GM19043 (cell line): ENCODE results near the gene ISLR2.

Source experiments
- ATAC-seq: cut with Tn5 transposase; IDR thresholded peaks from one replicate; pipeline ENCODE4 v1.9.1; 2021; ENCODE audit warnings: low read depth; ENCODE audit not compliant: unreplicated experiment

ISLR2 gene

DNA sequence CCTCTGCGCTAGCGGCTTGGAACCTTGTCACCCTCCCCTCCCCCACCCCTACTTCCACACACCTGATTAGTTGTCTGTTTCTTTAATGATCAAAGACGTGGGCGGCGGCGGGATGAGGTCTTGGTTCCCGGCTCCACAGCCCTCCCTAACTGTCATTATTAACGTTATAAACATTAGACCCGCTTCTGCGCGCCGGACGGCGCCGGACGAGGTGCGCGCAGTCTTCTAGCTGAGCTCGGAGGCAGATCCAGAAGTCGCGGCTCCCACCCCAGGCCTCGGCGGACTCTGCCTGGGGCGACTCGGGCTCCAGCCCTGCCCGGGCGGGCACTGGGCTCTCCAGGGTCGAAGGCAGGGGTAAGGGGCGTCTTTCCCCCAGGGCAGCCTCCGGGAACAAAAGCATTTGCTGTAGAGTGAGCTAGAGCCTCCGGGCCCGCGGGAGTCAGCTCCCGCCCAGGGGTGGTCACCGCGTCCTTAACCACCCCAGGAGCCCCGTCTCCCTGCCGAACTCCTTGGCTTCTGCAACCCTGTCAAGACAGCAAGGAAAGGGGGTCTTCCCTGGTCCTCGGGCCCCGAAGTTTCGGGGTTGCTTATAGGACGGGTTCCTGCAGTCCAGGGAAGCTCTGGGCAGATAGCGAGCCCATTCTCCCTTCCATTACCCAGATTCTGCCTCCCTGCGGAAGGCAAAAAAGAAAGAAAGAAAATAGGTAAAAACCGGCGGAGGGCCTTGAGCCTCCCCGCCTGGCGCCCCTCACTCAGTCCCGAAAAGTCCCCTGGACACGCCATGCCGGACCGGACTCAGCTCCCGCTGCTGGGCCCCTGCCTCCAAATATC is 2.2 kb upstream of the ISLR2 start:
- no peak for ATAC-seq

DNA sequence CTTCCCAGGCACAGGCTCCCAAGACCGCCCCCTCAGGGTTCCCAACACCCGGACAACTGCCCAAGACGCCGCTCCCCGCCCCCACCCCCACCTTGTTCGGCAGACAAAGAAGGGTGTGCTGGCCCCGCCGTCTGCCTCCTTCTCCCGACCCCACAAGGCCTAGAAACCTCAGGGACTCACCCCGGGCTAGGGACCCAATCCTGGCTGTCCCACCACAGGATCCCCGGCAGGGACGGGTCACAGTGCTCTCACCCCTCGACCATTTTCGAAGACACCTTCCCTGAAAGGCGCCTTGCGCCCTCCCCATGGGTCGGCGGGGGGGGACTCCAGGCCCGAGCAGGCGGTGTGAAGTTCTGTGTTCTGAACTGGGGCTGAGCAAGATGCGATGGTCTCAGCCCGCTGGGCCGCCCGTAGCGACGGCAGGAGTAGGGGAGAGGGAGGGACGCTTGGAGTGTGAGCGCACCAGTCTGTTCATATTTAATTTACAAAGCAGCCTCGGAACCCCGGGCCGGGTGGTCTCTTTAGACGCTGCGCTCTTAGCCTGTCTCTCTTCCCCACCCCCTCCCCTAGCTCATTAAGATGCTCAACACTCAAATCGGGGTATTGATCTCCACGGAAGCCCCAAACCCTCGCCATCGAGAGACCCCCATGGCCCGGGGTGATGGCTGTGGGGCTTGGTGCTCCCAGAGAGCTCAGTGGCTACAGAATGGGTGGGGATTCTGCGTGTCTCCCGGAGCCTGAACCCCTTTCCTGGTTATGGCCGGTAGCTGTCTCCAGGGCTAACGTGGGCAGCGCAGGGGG is 1.4 kb upstream of the ISLR2 start:
- no peak for ATAC-seq

DNA sequence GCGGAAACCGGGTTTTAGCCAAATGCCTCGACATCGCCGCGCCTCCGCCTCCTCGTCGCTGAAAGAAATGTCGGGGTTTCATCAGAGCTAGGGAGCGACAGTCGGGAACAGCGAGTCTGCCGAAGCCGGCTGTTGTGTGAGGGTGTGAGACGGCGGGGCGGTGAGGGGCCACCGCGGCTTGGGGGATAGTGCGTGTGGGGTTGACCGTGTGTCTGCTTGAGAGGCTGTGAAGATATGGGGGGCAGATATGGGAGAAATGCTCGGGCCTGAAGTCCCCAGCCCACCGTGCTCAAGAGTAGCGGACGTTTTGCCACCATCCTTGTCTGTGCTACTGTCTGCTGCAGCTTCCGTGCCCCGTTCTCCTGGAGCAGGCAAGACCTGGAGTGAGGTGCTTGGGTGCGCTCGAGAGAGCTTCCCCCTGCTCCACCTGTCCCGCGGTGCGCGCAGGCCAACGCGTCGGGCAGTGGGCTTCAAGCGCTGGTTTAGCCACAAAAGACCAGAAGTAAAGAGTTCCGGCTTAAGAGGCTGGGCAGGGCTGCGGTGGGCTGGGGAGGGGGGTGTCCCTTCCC is 716 bp upstream of the ISLR2 start:
- ATAC-seq, result no peak

DNA sequence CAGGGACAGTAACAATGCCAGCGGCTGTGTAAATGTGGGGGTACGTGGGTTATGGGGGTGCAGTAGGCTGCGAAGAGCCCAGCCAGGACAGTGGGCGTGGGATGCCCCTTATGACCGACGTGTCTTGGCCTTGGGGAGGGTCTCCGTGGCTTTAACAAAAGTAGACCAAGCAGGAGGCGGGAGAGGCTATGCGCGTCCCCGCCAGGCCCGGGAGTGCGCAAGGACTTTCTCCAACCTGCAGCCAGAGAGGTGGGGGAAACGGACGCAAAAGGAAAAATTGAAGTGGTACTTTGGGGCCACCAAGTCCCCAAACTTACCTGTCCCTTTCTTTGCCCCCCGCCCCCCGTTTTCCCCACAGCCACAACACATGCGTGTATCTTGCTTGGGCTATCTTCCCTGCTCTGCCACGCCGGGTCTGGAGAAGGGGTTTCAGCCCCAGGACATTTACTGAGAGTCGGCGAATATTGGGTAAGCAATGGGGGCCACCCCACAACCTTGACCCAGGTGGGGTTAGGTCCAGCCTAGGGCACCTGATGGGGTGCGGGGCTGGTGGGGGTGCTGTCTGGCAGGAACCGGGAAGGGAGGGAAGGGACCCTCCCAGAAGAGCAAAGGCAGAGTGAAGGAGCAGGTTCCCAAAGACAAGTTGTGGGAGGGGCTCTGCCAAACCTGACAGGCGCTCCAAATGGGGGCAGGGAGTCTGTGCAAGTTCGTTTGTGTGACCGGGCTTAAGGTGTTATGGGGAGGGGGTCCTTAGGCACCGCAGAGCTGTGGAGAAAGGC is 652 bp downstream of the ISLR2 start:
- no peak for ATAC-seq

DNA sequence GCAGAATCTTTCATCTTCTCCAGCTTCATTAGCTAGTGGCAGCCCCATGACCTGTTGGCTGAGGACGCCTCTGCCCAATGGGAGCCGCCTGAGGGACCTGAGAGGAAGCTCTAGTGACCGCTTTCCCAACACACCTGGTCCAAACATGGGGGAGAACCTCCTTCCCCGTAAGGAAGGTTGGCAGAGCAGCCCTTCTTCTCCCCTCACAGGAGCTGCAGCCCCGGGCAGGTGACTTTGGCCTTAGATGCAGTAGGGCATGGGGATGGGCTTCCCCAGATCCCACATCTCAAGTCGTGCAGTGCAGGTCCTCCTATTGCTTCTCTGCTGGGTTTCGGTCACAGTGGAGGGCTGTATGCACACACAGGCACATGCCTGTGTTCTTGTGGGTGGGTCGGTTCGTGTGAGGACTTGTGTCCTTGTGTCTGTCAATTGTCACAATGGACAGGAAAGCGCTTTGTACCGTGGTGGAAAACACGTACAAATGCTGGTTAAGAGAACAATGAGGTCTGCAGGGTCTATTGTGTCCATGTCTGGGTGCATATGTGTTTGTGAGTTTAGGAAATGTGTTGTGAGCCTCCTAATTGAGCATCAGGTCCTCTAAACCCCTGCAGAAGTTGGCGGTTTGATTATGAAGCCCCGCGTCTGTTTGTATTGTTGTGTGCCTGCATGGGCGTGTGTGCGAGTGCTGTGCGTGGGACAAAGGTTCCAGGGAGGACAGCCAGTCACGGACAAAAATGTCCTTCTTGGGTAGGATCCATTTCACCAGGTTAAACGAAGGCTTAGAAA is 1.4 kb downstream of the ISLR2 start:
- no peak for ATAC-seq

DNA sequence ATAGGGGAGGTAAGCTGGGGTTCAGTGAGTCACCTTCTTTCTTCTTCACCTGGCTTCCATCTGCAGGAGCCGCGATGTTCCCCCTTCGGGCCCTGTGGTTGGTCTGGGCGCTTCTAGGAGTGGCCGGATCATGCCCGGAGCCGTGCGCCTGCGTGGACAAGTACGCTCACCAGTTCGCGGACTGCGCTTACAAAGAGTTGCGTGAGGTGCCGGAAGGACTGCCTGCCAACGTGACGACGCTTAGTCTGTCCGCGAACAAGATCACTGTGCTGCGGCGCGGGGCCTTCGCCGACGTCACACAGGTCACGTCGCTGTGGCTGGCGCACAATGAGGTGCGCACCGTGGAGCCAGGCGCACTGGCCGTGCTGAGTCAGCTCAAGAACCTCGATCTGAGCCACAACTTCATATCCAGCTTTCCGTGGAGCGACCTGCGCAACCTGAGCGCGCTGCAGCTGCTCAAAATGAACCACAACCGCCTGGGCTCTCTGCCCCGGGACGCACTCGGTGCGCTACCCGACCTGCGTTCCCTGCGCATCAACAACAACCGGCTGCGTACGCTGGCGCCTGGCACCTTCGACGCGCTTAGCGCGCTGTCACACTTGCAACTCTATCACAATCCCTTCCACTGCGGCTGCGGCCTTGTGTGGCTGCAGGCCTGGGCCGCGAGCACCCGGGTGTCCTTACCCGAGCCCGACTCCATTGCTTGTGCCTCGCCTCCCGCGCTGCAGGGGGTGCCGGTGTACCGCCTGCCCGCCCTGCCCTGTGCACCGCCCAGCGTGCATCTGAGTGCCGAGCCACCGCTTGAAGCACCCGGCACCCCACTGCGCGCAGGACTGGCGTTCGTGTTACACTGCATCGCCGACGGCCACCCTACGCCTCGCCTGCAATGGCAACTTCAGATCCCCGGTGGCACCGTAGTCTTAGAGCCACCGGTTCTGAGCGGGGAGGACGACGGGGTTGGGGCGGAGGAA is 2.6 kb downstream of the ISLR2 start:
- no peak for ATAC-seq

DNA sequence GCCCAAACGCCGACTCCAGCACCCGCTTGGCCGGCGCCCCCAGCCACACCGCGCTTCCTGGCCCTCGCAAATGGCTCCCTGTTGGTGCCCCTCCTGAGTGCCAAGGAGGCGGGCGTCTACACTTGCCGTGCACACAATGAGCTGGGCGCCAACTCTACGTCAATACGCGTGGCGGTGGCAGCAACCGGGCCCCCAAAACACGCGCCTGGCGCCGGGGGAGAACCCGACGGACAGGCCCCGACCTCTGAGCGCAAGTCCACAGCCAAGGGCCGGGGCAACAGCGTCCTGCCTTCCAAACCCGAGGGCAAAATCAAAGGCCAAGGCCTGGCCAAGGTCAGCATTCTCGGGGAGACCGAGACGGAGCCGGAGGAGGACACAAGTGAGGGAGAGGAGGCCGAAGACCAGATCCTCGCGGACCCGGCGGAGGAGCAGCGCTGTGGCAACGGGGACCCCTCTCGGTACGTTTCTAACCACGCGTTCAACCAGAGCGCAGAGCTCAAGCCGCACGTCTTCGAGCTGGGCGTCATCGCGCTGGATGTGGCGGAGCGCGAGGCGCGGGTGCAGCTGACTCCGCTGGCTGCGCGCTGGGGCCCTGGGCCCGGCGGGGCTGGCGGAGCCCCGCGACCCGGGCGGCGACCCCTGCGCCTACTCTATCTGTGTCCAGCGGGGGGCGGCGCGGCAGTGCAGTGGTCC is 3.5 kb downstream of the ISLR2 start:
- ATAC-seq, result no peak

DNA sequence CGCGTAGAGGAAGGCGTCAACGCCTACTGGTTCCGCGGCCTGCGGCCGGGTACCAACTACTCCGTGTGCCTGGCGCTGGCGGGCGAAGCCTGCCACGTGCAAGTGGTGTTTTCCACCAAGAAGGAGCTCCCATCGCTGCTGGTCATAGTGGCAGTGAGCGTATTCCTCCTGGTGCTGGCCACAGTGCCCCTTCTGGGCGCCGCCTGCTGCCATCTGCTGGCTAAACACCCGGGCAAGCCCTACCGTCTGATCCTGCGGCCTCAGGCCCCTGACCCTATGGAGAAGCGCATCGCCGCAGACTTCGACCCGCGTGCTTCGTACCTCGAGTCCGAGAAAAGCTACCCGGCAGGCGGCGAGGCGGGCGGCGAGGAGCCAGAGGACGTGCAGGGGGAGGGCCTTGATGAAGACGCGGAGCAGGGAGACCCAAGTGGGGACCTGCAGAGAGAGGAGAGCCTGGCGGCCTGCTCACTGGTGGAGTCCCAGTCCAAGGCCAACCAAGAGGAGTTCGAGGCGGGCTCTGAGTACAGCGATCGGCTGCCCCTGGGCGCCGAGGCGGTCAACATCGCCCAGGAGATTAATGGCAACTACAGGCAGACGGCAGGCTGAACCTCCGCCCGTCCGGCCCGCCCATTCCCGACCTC is 4.1 kb downstream of the ISLR2 start:
- ATAC-seq, result no peak

DNA sequence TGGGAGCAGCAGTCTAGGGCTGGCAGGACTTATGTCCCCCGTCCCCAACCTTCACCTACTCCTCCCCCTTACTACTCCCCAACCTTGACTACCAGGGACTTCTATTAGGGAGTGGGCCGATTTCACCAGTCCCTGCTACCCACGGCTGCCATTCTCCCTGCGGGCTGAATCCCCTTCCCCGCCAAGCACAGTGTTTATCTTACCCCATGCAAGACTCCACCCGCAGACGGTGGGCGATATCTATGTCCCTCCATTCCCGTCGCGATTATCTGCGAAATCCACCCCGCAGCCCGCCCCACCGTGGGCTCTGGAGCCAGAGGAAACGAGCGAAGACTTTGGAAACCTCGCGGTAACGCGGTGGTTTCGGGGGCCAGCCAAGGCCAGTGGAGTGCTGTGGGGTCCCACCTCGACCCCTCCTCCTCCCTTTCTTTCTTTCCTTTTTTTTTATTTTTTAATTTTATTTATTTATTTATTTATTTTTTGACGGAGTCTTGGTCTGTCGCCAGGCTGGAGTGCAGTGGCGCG is 4.7 kb downstream of the ISLR2 start:
- no peak for ATAC-seq

DNA sequence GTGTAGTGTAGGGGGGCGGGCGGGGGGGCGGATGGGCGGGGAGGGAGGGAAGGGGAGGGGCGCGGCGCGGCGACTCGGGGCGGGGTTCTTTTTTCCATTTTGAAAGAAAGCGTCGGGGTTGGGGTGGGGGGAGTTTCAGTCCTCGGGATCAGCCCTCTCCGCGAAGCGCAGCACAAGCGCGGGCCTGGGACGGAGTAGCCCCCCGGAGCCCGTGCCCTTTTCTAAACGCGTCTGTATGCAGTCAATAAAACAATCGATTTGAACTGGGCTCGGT is 6.1 kb downstream of the ISLR2 start:
- ATAC-seq, result no peak

DNA sequence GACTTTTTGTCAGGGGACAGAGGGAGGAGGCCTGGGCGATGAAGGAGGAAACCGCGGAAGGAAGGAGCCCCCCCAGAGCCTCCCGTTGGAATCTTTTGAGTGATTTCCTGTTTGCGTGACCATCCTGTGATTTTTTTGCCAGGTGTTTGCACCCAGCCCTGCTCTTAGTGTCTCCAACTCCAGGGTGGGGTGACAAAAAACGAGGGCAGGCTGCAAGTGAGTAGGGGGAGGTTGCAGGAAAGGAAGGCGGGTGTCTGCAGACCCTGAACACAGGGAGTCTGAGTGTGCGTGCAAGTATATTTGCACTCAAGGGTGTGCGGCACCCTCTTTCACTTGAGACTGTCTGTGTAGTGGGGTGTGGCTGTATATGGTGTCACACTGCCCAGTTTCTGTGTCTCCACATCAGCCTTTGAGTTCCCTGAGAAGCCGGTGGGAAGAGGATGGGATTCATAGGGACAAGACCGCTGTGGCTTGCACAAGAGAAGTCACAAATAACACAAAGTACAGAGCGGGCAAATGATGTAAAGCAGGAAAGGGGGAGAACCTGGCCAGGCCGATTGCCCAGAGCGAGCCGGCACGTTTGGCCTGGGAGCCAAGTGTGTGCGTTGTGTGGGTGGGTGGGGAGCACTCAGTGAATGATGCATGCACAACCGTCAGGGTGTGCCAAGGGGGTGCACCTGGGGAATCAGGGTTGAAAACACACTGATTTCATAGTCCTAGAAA is 6.6 kb downstream of the ISLR2 start:
- ATAC-seq, result no peak

DNA sequence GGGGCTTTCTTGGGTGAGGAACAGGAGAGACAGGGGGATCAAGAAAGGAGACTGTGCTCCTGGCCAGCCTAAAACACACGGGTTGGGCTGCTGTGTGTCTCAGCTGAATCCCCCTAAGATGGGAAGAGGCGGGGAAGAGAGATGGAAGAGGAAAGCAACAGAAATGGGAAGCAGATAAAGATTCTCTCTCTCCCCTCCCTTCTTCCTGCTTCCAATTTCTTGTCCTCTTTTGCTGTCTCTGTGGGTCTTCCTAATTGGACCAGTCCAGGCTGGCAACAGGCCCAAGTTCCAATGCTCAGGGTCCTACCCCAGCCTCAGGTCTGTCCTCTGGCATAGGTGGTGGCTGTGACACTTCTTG is 7.1 kb downstream of the ISLR2 start:
- no peak for ATAC-seq

DNA sequence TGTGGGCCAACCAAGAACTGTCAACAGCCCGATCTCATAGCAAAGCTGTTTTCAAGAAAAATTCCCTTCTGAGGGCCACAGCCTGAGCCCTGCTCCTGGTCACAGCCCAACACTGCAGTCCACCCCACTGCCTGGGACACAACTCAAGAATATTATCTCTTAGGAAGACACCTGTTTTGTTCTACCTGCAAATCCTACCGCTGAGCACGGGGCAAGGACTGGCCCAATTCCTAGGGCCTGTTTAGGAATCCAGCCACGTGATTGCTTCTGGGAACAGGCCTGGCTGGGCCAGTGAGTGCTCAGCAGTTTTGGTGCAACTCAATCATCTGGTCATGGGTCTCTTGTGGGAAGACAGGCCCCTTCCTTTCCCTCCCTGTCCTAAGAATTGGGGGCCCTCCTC is 8.3 kb downstream of the ISLR2 start:
- no peak for ATAC-seq

DNA sequence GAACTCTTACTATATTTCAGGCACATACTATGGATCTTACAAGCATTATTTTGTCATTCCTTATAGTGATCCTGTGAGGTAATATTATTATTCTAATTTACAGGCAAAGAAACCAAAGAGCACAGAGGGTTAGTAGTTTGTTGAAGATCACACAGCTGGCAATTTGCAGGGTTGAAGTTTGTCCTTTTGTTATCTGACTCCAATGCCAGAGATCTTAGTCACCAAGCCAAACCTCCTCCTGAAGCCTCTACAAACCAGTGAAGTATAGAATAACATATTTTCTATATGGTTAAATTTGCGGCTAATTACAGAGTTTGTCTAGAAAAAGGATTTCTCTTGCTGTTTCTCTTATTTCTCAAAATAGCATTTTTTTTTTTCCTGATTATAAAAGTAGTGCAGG is 11.2 kb downstream of the ISLR2 start:
- no peak for ATAC-seq

DNA sequence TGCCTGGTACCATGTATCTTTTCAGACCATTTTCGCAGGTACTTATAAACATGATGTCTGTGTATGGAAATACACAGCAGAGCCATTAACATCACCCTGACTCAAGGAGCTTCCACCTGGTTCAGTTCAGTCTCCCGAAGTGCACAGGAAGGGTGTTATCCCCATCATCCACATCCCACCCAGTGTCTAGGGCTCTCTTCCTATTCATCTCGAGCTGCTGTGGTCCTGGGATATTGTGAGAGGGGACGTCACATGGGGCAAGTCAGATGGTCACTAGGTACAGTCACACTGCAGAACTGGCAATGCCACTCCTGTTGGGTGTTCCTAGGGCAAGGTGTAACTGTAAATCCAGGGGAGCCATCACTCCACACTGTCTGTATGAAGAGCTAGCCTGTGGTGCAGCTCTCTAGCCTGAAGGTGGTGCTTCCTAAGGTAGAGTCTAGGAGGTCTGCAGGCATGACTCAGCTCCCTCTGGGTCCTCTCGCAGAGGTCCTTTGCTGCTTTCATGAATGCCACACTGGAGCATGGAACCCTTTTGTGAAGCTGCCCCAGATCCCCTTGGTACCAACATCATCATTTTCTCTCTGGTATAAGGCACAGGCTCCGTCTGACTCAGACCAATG is 13.9 kb downstream of the ISLR2 start:
- no peak for ATAC-seq

DNA sequence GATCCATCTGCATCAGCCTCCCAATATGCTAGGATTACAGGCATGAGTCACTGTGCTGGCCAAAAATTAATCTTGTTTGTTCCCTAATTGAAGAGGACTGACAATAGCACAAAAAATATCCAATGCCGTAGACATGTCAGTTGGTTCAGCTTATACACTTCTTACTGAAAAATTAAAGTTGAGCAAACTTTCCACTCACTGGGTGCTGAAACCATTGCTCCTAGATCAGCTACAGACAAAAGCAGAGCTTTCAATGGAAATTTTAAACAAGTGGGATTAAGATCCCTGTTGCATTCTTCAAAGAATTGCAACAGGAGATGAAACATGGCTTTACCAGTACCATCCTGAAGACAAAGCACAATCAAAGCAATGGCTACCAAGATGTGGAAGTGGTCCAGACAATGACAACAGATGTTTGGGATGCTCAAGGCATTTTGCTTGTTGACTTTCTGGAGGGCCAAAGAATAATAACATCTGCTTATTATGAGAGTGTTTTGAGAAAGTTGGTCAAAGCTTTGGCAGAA is 16.0 kb downstream of the ISLR2 start:
- ATAC-seq, result no peak

DNA sequence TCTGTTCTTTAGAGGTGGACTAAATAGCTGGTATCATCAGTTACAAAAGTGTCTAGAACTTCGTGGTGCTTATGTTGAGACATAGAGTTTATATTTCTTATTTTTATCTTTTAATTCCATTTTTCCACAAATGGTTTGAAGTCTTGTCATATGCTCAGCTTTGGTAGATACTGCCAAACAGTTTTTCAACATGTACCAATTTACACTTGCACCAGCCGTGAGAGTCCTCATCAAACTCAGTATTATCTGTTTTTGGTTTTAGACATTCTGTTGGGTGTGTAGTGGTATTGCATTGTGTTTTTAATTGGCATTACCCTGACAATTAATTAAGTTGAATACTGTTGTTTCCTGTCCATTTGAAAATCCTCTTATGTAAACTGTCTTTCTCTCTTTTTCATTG is 16.7 kb downstream of the ISLR2 start:
- no peak for ATAC-seq
